Activated CD4-positive, alpha-beta T cell treated with anti-CD3 and anti-CD28 coated beads, Interleukin-2, amount 50 U/mL, for 4 hours (primary cell): ENCODE data around the gene NOD1.
"Not testable (repeated sequence)": the region's sequence is repeated elsewhere in the genome, so short reads cannot be mapped to it uniquely, and the experiment has no call there.

Experiments
- DNase-seq, 2 experiments: peaks; one replicate each; pipeline ENCODE4 v3.0.0-alpha.2; 2020

Gene NOD1

GRCh38 chr7:30478349-30479201, at the start of gene NOD1:
NOD1 (minus strand) TSS chr7:30478784; CDS start chr7:30456921, 21,863 bp downstream.
- peak; percentile 51 to 57 for DNase-seq

GRCh38 chr7:30527297-30527696, 48.7 kb upstream of the NOD1 start:
- DNase-seq = not testable (repeated sequence)

GRCh38 chr7:30526163-30526562, 47.6 kb upstream of the NOD1 start:
- DNase-seq = no peak

- DNase-seq = no peak
These were observed 46.8 kb upstream of the NOD1 start for GRCh38 chr7:30525429-30525828.

GRCh38 chr7:30524545-30524944, 46.0 kb upstream of the NOD1 start:
- no peak for DNase-seq

- no peak for DNase-seq
These were observed 44.9 kb upstream of the NOD1 start for GRCh38 chr7:30523466-30523865.

GRCh38 chr7:30522159-30522558, 43.6 kb upstream of the NOD1 start:
- no peak for DNase-seq

GRCh38 chr7:30521532-30521931, 42.9 kb upstream of the NOD1 start:
- DNase-seq = no peak

GRCh38 chr7:30519122-30519521, 40.5 kb upstream of the NOD1 start:
- no peak for DNase-seq

GRCh38 chr7:30515761-30516160, 37.2 kb upstream of the NOD1 start:
- no peak for DNase-seq

- DNase-seq = no peak
These were observed 36.2 kb upstream of the NOD1 start for GRCh38 chr7:30514776-30515175.

- no peak for DNase-seq
These were observed 35.6 kb upstream of the NOD1 start for GRCh38 chr7:30514177-30514576.

- DNase-seq = no peak
These were observed 35.2 kb upstream of the NOD1 start for GRCh38 chr7:30513762-30514161.

- no peak for DNase-seq
These were observed 33.5 kb upstream of the NOD1 start for GRCh38 chr7:30511973-30512662.

GRCh38 chr7:30511494-30511893, 32.9 kb upstream of the NOD1 start:
- no peak for DNase-seq

- DNase-seq = peak in 1 of 2 experiments; percentile 14
These were observed 31.8 kb upstream of the NOD1 start for GRCh38 chr7:30510124-30511075.

- not testable (repeated sequence) for DNase-seq
These were observed 30.7 kb upstream of the NOD1 start for GRCh38 chr7:30509171-30509857.

GRCh38 chr7:30507346-30507900, 28.8 kb upstream of the NOD1 start:
- DNase-seq = not testable (repeated sequence)

- no peak for DNase-seq
These were observed 26.7 kb upstream of the NOD1 start for GRCh38 chr7:30505174-30505697.

GRCh38 chr7:30504301-30505173, 26.0 kb upstream of the NOD1 start, which contains the start of gene GGCT:
GGCT (minus strand) TSS chr7:30504829; CDS start chr7:30504709, 120 bp downstream.
- DNase-seq = peak; percentile 95 to 97
